Peyer's patch (tissue), 4 donors: ENCODE results near the gene AJAP1. TPM values are rescaled to one million over a fixed set of nuclear protein-coding genes. Genes with fewer than 3 reads are reported as not detected.
A peak's percentile ranks its signal among the peaks of the same experiment; 100 is the strongest.

Source experiments
- DNase-seq, 3 donors: peaks; one replicate each; pipeline ENCODE4 v3.0.0-alpha.2; 2017 to 2019
- H3K27ac ChIP-seq, 4 donors: fragments of 200-600 bp; sonication (generic); one replicate each; pipeline ENCODE4 v1.5.1; 2016 to 2019
- H3K27me3 ChIP-seq, 2 donors: fragments of 200-600 bp; sonication (generic); one replicate each; pipeline ENCODE4 v1.5.1; 2019
- H3K36me3 ChIP-seq, 3 donors: fragments of 200-600 bp; sonication (generic); one replicate each; pipeline ENCODE4 v1.5.1; 2016 to 2019
- H3K4me1 ChIP-seq, 4 donors: fragments of 200-600 bp; sonication (generic); one replicate each; pipeline ENCODE4 v1.5.1; 2016 to 2019
- H3K4me3 ChIP-seq, 4 donors: fragments of 200-600 bp; sonication (generic); 1 replicate in 3 of 4; 2 replicates in 1 of 4; pipeline ENCODE4 v1.5.1; 2016 to 2019; ENCODE audit warnings: mild to moderate bottlenecking in 1 of 4
- H3K9me3 ChIP-seq, 4 donors: fragments of 200-600 bp; sonication (generic); one replicate each; pipeline ENCODE4 v1.5.1; 2016 to 2019; ENCODE audit warnings: mild to moderate bottlenecking in 1 of 4
- POLR2A ChIP-seq, 2 donors: fragments of 450-650 bp; IDR thresholded peaks; one replicate each; pipeline ENCODE4 v1.5.1; 2017; ENCODE audit warnings: antibody characterized with exemption in 2 of 2, mild to moderate bottlenecking in 2 of 2, moderate library complexity in 2 of 2
- total RNA-seq, 4 donors: library from RNA; depleted of rRNA; stranded (reverse); fragments of >200 nt; gene quantifications; one replicate each; pipeline ENCODE4 v1.1.0, GENCODE V29; 2016
- TF ChIP-seq, protein P1 (sequence below), 6 experiments: fragments of 450-650 bp in 4 of 6; fragments of 200-600 bp in 2 of 6; sonication (generic) in 1 of 6; IDR thresholded peaks; one replicate each; pipeline ENCODE4 v1.5.1; 2017 to 2019; ENCODE audit warnings: antibody characterized with exemption in 6 of 6, mild to moderate bottlenecking in 3 of 6, moderate library complexity in 1 of 6

The AJAP1 gene
- total RNA-seq, 4 donors from 2014 or later = 0.09 to 0.35 (median 0.13) TPM; not detected in 1

DNA sequence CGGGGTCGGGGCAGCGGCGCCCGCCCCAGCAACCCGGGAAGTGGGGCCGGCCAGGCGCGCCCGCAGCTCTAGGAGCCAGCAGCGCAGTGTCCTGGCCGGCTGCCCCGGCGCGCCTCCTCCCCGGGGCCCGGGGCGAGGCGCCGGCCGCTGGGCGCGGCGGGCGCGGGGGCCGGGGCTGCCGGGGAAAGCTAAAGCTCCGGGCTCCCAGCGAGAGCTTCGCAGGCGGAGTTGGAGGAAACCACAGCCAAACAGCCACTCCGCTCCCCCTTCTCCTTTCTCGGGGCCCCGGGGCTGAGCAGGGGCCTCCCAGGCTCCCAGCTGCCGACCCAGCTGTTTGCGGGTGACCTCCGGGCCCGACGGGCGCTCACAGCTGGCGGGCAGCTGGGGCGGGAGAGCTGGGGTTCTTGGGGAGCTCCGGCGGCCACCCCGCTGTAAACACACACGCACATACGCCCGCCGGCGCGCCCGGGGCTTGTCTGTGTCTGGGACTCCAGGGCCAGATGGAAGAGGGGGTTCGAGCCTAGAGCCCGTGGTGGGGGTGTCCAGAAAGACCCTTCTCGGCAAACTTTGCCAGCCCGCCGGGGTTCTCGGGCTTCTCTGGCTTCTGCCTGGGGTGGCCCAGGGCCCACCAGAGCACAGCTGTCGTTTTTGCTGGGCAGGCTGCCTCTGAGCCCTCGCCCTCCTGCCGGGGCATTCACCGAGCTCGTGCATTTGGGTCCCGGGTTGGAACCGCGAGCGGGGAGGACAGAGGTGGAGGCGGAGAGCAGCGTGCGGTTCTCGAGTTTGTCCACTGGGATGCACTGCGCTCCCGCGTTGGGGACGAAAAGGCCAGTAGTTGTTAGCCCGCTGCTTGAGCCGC, 1.5 kb downstream of the AJAP1 start:
- no peaks in the 10 kb centered on the region for H3K36me3 ChIP-seq
- no peaks in the 10 kb centered on the region for H3K9me3 ChIP-seq
- TF ChIP-seq, protein P1, sequence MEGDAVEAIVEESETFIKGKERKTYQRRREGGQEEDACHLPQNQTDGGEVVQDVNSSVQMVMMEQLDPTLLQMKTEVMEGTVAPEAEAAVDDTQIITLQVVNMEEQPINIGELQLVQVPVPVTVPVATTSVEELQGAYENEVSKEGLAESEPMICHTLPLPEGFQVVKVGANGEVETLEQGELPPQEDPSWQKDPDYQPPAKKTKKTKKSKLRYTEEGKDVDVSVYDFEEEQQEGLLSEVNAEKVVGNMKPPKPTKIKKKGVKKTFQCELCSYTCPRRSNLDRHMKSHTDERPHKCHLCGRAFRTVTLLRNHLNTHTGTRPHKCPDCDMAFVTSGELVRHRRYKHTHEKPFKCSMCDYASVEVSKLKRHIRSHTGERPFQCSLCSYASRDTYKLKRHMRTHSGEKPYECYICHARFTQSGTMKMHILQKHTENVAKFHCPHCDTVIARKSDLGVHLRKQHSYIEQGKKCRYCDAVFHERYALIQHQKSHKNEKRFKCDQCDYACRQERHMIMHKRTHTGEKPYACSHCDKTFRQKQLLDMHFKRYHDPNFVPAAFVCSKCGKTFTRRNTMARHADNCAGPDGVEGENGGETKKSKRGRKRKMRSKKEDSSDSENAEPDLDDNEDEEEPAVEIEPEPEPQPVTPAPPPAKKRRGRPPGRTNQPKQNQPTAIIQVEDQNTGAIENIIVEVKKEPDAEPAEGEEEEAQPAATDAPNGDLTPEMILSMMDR (IDR thresholded peaks at IDR 0.05) = peak in 4 of 6 experiments; percentile 5 to 32 (median 18)
- no peak for TF ChIP-seq POLR2A (IDR thresholded peaks at IDR 0.05)
- no peaks in the 10 kb centered on the region for H3K4me1 ChIP-seq
- H3K27ac ChIP-seq = no peak overlapping the region
- no peak for DNase-seq
- peak overlapping the region in 2 of 4 donors; percentile 11 to 38 for H3K4me3 ChIP-seq
- peaks cover 0 to 16% of the 10 kb centered on the region in 2 donors for H3K27me3 ChIP-seq

DNA sequence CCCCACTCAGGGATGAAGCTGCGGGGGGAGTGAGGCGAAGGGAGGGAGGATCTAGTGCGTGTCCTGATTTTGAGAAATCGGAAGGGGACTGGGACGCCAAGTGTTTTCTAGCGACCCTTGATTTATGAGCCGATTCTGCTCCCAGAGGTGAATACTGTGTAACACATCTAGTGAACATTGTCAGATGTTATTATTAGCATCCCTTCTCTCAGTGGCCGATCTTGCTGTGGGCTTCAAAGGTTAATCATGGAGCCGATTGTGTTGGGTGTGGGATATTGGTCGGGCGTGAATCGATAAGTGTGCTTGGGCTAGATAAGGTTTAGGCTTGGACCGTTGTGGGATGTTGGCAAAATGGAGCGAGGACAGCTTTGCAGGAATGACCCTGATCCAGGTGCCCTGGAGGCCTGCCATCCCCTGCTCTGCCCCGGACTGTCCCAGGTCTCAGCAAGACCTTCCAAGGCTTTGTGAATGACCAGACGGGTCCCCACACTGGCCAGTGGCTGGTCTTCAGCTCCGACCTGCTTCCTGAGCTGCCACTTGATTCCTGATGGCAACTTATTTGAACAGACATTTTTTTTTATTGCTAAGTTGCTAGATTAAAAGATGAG, 2.2 kb downstream of the AJAP1 start:
- TF ChIP-seq, protein P1 (IDR thresholded peaks at IDR 0.05) = peak in 1 of 6 experiments; percentile 2
- no peak for TF ChIP-seq POLR2A (IDR thresholded peaks at IDR 0.05)
- Histone ChIP-seq H3K36me3 (no peaks in the 10 kb centered on the region), H3K27me3 (peaks cover 0 to 16% of the 10 kb centered on the region in 2 donors), H3K4me1 (no peaks in the 10 kb centered on the region), H3K4me3 (no peak overlapping the region), H3K9me3 (no peaks in the 10 kb centered on the region), H3K27ac (no peak overlapping the region)
- DNase-seq = no peak

DNA sequence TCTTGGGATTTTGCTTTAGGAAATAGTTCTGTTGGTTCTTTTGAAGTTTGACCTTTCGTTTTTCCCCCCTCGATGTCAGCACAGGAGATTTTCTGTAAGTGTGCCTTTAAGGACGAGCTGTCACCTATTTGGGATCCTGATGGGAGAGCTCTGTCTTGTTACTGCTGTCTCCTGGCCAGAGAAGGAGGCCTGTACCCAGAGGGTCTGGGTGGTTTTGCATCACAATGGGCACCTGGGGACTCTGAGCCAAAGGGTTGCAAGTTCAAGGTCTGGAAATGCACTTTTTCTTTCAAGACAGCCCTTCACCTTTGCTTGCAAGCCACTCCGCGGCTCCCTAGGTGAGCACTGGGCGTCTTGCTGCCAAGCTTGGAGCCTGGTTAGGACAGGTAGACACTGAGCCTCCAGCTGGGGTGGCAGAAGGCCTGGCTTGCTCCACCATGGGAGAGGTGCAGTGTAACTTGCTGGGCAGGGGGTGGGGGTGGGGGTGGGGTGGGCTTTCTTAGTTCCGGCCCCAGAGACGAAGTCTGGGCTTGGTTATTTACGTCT, 2.9 kb downstream of the AJAP1 start:
- no peak for DNase-seq
- no peak for TF ChIP-seq POLR2A (IDR thresholded peaks at IDR 0.05)
- TF ChIP-seq, protein P1 (IDR thresholded peaks at IDR 0.05) = no peak
- Histone ChIP-seq H3K27me3 (peaks cover 0 to 16% of the 10 kb centered on the region in 2 donors), H3K4me1 (no peaks in the 10 kb centered on the region), H3K4me3 (no peak overlapping the region), H3K27ac (no peak overlapping the region), H3K9me3 (no peaks in the 10 kb centered on the region), H3K36me3 (no peaks in the 10 kb centered on the region)

DNA sequence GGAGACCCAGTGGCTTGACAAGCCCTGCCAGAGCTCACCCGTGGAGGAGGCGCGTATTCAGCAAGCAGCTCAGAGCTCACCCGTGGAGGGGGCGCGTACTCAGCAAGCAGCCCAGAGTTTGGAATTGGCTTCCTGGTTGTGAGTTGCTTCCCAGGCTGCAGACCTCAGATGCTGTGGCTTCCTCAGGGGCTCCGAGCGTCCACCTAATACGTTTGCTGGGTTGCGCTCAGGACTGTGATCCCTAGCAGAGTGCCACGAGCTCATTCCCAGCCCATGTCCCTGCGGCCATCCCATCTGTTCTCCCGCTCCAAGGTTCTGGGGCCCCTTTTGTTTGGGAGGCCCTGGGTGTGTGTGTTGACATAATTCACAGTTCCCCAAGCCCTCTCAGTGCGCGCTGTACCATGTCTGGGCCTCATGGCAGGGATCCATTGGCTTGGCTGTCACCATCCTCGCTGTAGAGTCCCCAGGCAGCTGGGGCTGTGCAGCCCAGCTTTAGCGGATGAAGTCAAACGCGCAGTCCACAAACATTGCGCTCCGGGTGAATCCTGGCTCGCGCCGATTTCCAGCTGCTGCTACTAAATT, 3.6 kb downstream of the AJAP1 start:
- Histone ChIP-seq H3K27me3 (peaks cover 0 to 12% of the 10 kb centered on the region in 2 donors), H3K4me1 (no peaks in the 10 kb centered on the region), H3K36me3 (no peaks in the 10 kb centered on the region), H3K9me3 (no peaks in the 10 kb centered on the region), H3K4me3 (no peak overlapping the region), H3K27ac (no peak overlapping the region)
- no peak for TF ChIP-seq POLR2A (IDR thresholded peaks at IDR 0.05)
- TF ChIP-seq, protein P1 (IDR thresholded peaks at IDR 0.05) = no peak
- no peak for DNase-seq
